Measurements from ENCODE around the gene LIFR.

The LIFR gene

DNA sequence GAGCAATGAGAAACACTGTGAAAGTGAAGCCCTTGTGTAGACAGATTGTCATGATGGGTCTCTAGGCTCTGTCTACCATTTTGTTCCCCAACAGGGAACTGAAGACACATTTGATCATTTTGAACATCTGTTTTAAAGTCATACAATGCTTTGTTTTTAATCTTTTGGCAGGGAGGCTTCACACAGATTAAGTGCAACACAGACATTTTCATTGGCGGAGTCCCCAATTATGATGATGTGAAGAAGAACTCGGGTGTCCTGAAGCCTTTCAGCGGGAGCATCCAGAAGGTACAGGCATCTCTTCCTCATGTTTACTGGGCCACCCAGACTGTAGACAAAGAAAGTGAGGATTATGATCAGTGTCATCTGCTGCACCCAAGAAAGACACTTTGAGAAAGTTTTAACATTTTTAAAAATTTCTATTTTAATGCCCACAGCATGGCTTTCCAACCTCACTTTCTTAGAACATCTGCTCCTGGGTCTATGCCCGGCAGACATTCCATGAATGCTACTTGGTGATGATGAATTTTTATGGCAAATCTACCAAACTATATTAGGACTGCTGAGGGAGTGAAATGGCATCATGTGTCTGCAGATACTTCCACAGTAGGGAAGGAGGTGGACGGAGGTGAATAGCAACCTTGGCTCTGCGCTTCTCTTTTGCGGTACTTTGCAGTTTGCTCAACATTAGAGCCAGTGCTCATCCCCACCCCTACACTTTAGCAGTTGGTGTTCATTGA, 121.3 kb downstream of the LIFR start:
- DNase-seq, result peak; percentile 77

DNA sequence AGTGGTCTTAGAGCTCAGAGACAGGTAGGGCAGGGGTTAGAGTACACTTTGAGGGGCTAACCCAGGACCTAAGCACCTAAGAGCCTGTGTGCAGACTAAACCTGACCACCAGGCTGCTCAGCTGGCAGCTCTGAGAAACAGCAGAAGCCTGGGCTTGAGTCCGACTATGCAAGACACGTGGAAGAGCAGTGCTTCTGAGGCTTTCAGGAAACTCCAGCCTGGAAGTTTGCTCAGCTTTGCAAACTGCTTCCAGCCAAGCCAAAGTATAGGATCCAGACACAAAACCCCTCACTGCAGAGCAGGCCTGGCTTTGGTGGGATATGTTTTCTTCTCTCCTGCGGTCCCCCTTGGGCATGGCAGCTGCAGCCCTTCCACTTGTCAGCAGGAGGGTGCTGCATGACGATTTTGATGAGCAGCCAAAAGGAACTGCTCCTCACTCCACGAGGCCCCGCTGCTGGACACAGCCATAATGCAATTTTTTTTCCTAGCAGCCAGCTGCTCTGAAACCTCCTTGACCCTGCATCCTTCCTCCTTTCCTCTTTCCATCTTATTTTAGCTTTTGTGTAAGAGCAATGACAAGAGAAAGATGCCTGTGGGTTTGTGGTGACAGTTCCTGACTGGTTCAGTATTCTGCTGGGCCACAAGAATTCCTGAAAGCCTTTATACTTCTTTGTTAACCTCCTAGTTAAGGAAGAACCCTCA, 123.1 kb downstream of the LIFR start:
- DNase-seq, result peak; percentile 87

DNA sequence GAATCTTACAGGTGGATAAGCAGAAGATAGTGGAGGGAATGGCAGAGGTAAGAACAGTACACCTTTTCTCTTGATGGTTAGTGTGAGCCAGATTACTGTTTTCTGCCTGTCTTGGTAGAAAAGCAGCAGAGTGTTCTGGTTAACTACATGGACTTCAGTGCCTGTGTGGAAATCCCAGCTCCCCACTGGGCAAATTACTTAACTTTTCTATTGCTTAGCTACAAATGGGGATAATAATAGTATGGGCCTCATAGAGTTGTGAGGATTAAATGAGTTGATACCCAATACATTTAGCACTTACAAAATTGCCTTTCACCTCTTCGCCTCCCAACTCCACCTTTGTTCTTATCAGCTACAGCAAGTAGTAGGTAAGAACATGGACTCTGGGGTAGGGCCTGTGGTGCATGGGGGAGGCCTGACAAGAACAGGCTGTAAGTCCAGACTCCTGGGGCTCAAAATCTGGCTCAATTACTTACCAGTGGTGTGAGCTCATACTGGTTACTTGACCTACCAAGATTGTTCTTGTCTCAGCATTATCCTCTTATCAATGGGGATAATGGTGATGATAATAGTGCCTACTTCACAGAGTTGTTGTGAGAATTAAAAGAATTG, 125.1 kb downstream of the LIFR start:
- DNase-seq, result no peak

DNA sequence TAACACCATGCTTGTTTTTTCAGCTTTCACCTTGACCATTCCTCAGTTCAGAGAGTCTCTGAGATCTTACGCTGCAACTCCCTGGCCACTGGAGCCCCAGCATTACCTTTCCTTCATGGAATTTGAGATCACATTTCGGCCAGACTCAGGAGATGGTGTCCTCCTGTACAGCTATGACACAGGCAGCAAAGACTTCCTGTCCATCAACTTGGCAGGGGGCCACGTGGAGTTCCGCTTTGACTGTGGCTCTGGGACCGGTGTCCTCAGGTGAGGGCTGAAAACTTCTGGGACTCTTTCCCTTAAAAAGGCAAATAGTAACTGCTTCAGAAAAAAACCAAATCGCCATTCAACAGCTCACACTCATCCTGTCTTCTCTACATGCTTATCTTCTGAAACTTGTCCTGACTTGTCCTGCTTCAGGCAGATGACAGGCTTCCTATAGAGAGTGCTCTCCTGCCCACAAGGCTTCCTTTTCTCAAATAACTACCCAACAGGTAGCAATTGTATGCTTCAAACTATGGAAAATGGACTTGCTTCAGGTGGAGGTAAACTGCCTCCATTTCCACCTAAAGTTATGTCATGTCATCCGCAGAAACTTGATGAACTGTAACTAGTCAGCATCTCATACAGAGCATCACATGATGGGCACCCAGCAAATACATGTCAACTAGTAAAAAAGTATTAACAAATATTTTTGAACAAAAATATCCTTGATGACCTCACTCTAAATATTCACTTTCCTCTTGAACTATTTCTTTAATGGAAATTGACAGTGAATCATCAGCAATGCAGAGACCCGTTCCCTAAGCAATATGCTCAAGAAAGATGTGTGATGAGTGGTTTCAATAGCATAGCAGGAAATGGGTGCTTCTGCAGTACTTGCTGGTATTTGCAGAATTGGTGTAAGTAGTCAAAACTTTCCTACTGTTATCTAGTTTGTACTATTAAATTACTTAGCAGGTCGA, 129.2 kb downstream of the LIFR start:
- peak; percentile 76 for DNase-seq

DNA sequence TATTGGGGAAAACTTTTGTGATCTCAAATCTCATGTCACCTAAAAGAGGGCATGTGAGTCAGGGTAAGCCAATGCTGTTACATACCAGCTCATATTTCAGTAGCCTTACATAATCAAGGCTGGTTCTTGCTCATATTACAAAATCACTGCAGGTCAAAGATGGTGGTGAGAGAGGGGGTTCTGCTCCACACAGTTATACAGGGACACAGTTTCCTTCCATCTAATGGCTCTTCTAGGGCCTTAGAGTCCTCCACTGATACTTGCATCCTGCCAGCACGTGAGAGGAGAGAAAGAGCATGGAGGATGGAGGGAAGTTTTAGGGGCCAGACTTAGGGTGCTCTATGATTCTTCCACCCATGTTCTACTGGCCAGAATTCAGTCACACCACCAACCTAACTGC, 130.0 kb downstream of the LIFR start:
- DNase-seq, result peak; percentile 53

Data from fibroblast of skin of back (primary cell).